Vagina (tissue), 2 donors: ENCODE data around the gene GRIK4. TPM values are rescaled to one million over a fixed set of nuclear protein-coding genes. Genes with fewer than 3 reads are reported as not detected.

ENCODE experiments used
- DNase-seq, 2 donors: peaks; one replicate each; pipeline ENCODE4 v3.0.0-alpha.2; 2017; ENCODE audit errors: extremely low spot score in 2 of 2
- H3K27ac ChIP-seq: fragments of 200-600 bp; sonication (generic); one replicate; pipeline ENCODE4 v1.5.1; 2019
- H3K27me3 ChIP-seq: fragments of 200-600 bp; sonication (generic); one replicate; pipeline ENCODE4 v1.5.1; 2019
- H3K36me3 ChIP-seq, 2 donors: fragments of 200-600 bp; sonication (generic); one replicate each; pipeline ENCODE4 v1.5.1; 2017 to 2019
- H3K4me1 ChIP-seq: fragments of 200-600 bp; sonication (generic); one replicate; pipeline ENCODE4 v1.5.1; 2019
- H3K4me3 ChIP-seq, 2 donors: fragments of 200-600 bp; sonication (generic); 1 replicate in 1 of 2; 2 replicates in 1 of 2; pipeline ENCODE4 v1.5.1; 2016 to 2019
- H3K9me3 ChIP-seq: fragments of 200-600 bp; sonication (generic); one replicate; pipeline ENCODE4 v1.5.1; 2019
- CTCF ChIP-seq, 3 experiments: fragments of 450-650 bp in 2 of 3; fragments of 200-600 bp in 1 of 3; sonication (generic) in 1 of 3; IDR thresholded peaks; one replicate each; pipeline ENCODE4 v1.5.1; 2017 to 2019; ENCODE audit warnings: antibody characterized with exemption in 3 of 3, mild to moderate bottlenecking in 2 of 3, moderate library complexity in 2 of 3
- POLR2A ChIP-seq, 2 donors: fragments of 450-650 bp; IDR thresholded peaks; one replicate each; pipeline ENCODE4 v1.6.1; 2017; ENCODE audit warnings: antibody characterized with exemption in 2 of 2, mild to moderate bottlenecking in 2 of 2, moderate library complexity in 2 of 2
- POLR2AphosphoS5 ChIP-seq, 2 donors: sonication (generic); formaldehyde crosslinking; IDR thresholded peaks; one replicate each; pipeline ENCODE4 v1.9.0; 2017; ENCODE audit warnings: antibody characterized with exemption in 2 of 2, mild to moderate bottlenecking in 2 of 2, low read depth in 1 of 2; ENCODE audit not compliant: insufficient read depth in 1 of 2
- intact Hi-C: fragments of 100-400 bp; cut with DNase I; formaldehyde crosslinking; loops from one replicate; pipeline ENCODE4 v1.15.1; 2023
- total RNA-seq: library from RNA; depleted of rRNA; stranded (reverse); fragments of >200 nt; gene quantifications from one replicate; pipeline ENCODE4 v1.2.3, GENCODE V29; 2016

Gene GRIK4
- total RNA-seq, 1 donor from 2014 or later = 0.25 TPM

GRCh38 chr11:120769906-120770305, 258.4 kb downstream of the GRIK4 start:
- H3K27me3 ChIP-seq = no peaks in the 10 kb centered on the region
- TF ChIP-seq POLR2AphosphoS5 (IDR thresholded peaks at IDR 0.05; ENCODE audit: insufficient read depth in 1 of 2, low read depth in 1 of 2) (no peak), CTCF (IDR thresholded peaks at IDR 0.05) (no peak), POLR2A (IDR thresholded peaks at IDR 0.05) (no peak)
- intact Hi-C loops = no loop called here
- H3K9me3 ChIP-seq = peaks cover 2% of the 10 kb centered on the region
- H3K4me3 ChIP-seq = no peak overlapping the region
- H3K27ac ChIP-seq = no peak overlapping the region
- peak; percentile 10 to 34 for DNase-seq
- no peaks in the 10 kb centered on the region for H3K36me3 ChIP-seq
- H3K4me1 ChIP-seq = no peaks in the 10 kb centered on the region

- intact Hi-C loops = no loop called here
- Histone ChIP-seq H3K4me1 (no peaks in the 10 kb centered on the region), H3K27me3 (no peaks in the 10 kb centered on the region), H3K4me3 (no peak overlapping the region), H3K27ac (no peak overlapping the region), H3K36me3 (no peaks in the 10 kb centered on the region), H3K9me3 (peaks cover 2% of the 10 kb centered on the region)
- TF ChIP-seq CTCF (IDR thresholded peaks at IDR 0.05) (no peak), POLR2A (IDR thresholded peaks at IDR 0.05) (no peak), POLR2AphosphoS5 (IDR thresholded peaks at IDR 0.05; ENCODE audit: insufficient read depth in 1 of 2, low read depth in 1 of 2) (no peak)
- peak in 1 of 2 donors; percentile 75 for DNase-seq
Measured at GRCh38 chr11:120771551-120772060, 260.1 kb downstream of the GRIK4 start.

- Histone ChIP-seq H3K27ac (no peak overlapping the region), H3K4me3 (no peak overlapping the region), H3K9me3 (no peaks in the 10 kb centered on the region), H3K4me1 (no peaks in the 10 kb centered on the region), H3K36me3 (no peaks in the 10 kb centered on the region), H3K27me3 (no peaks in the 10 kb centered on the region)
- DNase-seq = peak; percentile 22
- TF ChIP-seq POLR2A (IDR thresholded peaks at IDR 0.05) (no peak), CTCF (IDR thresholded peaks at IDR 0.05) (no peak), POLR2AphosphoS5 (IDR thresholded peaks at IDR 0.05; ENCODE audit: insufficient read depth in 1 of 2, low read depth in 1 of 2) (no peak)
- intact Hi-C loops = no loop called here
Measured at GRCh38 chr11:120773501-120774031, 262.0 kb downstream of the GRIK4 start.

GRCh38 chr11:120774591-120775386, 263.2 kb downstream of the GRIK4 start:
- Histone ChIP-seq H3K36me3 (no peaks in the 10 kb centered on the region), H3K27ac (no peak overlapping the region), H3K9me3 (no peaks in the 10 kb centered on the region), H3K4me1 (no peaks in the 10 kb centered on the region), H3K27me3 (no peaks in the 10 kb centered on the region), H3K4me3 (no peak overlapping the region)
- intact Hi-C loops = no loop called here
- DNase-seq = peak; percentile 70 to 72
- TF ChIP-seq POLR2A (IDR thresholded peaks at IDR 0.05) = no peak
- TF ChIP-seq POLR2AphosphoS5 (IDR thresholded peaks at IDR 0.05; ENCODE audit: insufficient read depth in 1 of 2, low read depth in 1 of 2) = no peak
- TF ChIP-seq CTCF (IDR thresholded peaks at IDR 0.05) = no peak
